Esophagus muscularis mucosa (tissue), 4 donors: ENCODE measurements around the gene SRPRA. TPM values are rescaled to one million over a fixed set of nuclear protein-coding genes. Genes with fewer than 3 reads are reported as not detected.

Experiments
- DNase-seq: peaks from one replicate; pipeline ENCODE4 v3.0.0-alpha.2; 2017; ENCODE audit errors: extremely low spot score
- H3K27ac ChIP-seq, 4 donors: fragments of 200-600 bp; sonication (generic); replicated peaks in 1 of 4; 1 replicate in 3 of 4; 2 replicates in 1 of 4; pipeline ENCODE4 v1.5.1; 2016 to 2019; ENCODE audit warnings: mild to moderate bottlenecking in 1 of 4
- H3K27me3 ChIP-seq, 4 donors: fragments of 200-600 bp; sonication (generic); one replicate each; pipeline versions ENCODE4 v1.5.1 to v1.6.0; 2016 to 2019
- H3K36me3 ChIP-seq, 4 donors: fragments of 200-600 bp; sonication (generic); one replicate each; pipeline ENCODE4 v1.5.1; 2016 to 2019
- H3K4me1 ChIP-seq, 4 donors: fragments of 200-600 bp; sonication (generic); one replicate each; pipeline ENCODE4 v1.5.1; 2016 to 2019
- H3K4me3 ChIP-seq, 4 donors: fragments of 200-600 bp; sonication (generic); 1 replicate in 2 of 4; 2 replicates in 2 of 4; pipeline ENCODE4 v1.5.1; 2016 to 2019; ENCODE audit warnings: mild to moderate bottlenecking in 4 of 4, moderate library complexity in 1 of 4
- H3K9me3 ChIP-seq, 4 donors: fragments of 200-600 bp; sonication (generic); 1 replicate in 3 of 4; 2 replicates in 1 of 4; pipeline ENCODE4 v1.5.1; 2016 to 2019
- EP300 ChIP-seq: sonication (generic); formaldehyde crosslinking; IDR thresholded peaks from one replicate; pipeline ENCODE4 v1.6.1; 2017; ENCODE audit warnings: antibody characterized with exemption
- POLR2A ChIP-seq: fragments of 450-650 bp; IDR thresholded peaks from one replicate; pipeline ENCODE4 v1.6.1; 2017; ENCODE audit warnings: antibody characterized with exemption, moderate library complexity, mild to moderate bottlenecking, low read depth
- POLR2AphosphoS5 ChIP-seq, 2 donors: sonication (generic); formaldehyde crosslinking; IDR thresholded peaks; one replicate each; pipeline ENCODE4 v1.6.1; 2017; ENCODE audit warnings: antibody characterized with exemption in 2 of 2
- WGBS: methylation state at CpG from one replicate; pipeline ENCODE4 v1.1.5; 2018; 5-methylcytosine and 5-hydroxymethylcytosine counted together
- intact Hi-C: fragments of 100-400 bp; cut with DNase I; formaldehyde crosslinking; loops from one replicate; pipeline ENCODE4 v1.15.1; 2023
- total RNA-seq, 4 donors: library from RNA; depleted of rRNA; stranded (reverse); fragments of >200 nt; gene quantifications; one replicate each; pipeline versions ENCODE4 v1.1.0 to v1.2.1, GENCODE V29; 2016
- TF ChIP-seq, protein P1 (sequence below), 3 experiments: fragments of 200-600 bp in 2 of 3; fragments of 450-650 bp in 1 of 3; sonication (generic) in 2 of 3; IDR thresholded peaks; one replicate each; pipeline ENCODE4 v1.5.1; 2017 to 2019; ENCODE audit warnings: antibody characterized with exemption in 3 of 3, mild to moderate bottlenecking in 2 of 3, moderate library complexity in 1 of 3

SRPRA gene
- total RNA-seq, 4 donors from 2014 or later: 52.7 to 82.0 (median 77.7) TPM

DNA sequence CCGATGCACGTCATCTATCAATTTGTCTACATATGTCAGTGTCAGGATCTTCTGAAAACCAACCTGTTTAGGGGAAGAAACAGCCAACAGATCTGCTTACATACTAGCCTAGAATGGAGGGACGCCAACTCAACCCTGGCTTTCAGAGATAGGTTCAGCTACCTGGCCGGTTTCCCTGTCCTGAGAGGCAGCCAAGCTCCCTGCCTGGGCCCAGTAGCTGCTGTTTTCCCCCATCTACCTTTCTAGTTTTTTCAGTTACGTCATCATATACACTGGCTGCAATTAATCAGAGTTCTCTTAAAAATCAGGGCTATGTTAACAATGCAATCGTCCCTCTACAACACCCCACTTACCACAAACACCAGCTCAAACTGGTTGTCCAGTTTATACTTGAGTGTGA, 1.0 kb downstream of the SRPRA start:
- Histone ChIP-seq H3K9me3 (no peaks in the 10 kb centered on the region), H3K27ac (peak overlapping the region; percentile 87 to 95 (median 91)), H3K27me3 (no peaks in the 10 kb centered on the region), H3K4me3 (peak overlapping the region; percentile 69 to 92 (median 84)), H3K36me3 (peaks cover 42 to 53% (median 48%) of the 10 kb centered on the region in 4 donors), H3K4me1 (peaks cover 18 to 34% (median 21%) of the 10 kb centered on the region in 4 donors)
- intact Hi-C loops: loop anchor here (5.0 kb wide), 1 partner anchor 55 kb away; the partner anchor contains the start of genes FAM118B and RPUSD4
- TF ChIP-seq POLR2A: no peak
- no peak for TF ChIP-seq EP300
- TF ChIP-seq, protein P1, sequence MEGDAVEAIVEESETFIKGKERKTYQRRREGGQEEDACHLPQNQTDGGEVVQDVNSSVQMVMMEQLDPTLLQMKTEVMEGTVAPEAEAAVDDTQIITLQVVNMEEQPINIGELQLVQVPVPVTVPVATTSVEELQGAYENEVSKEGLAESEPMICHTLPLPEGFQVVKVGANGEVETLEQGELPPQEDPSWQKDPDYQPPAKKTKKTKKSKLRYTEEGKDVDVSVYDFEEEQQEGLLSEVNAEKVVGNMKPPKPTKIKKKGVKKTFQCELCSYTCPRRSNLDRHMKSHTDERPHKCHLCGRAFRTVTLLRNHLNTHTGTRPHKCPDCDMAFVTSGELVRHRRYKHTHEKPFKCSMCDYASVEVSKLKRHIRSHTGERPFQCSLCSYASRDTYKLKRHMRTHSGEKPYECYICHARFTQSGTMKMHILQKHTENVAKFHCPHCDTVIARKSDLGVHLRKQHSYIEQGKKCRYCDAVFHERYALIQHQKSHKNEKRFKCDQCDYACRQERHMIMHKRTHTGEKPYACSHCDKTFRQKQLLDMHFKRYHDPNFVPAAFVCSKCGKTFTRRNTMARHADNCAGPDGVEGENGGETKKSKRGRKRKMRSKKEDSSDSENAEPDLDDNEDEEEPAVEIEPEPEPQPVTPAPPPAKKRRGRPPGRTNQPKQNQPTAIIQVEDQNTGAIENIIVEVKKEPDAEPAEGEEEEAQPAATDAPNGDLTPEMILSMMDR (IDR thresholded peaks at IDR 0.05): no peak
- no peak for TF ChIP-seq POLR2AphosphoS5 (IDR thresholded peaks at IDR 0.05)
- no peak for DNase-seq
- WGBS: 81% methylated on average over 6 of the region's 6 CpGs

DNA sequence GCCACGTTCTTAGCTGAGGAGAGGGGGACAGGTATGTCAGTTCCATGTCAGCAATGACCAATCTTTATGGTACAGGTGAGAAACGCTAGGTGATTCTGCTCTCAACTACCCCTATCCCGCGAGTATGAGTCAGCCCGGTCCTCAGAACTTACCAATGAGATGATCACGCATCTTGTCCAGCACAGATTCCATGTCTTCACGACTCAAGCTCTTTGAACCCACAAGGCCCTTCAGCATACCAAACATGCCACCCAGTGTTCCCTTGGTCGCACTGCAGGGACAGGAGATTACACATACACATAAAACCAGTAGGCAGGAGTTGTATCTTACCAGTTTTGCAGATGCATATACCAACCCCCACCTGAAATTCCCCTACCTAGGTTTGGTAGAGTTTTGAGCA, 2.9 kb downstream of the SRPRA start:
- Histone ChIP-seq H3K9me3 (no peaks in the 10 kb centered on the region), H3K36me3 (peaks cover 42 to 66% (median 62%) of the 10 kb centered on the region in 4 donors), H3K4me3 (no peak overlapping the region), H3K27me3 (no peaks in the 10 kb centered on the region), H3K27ac (no peak overlapping the region), H3K4me1 (peaks cover 18 to 30% (median 23%) of the 10 kb centered on the region in 4 donors)
- no peak for DNase-seq
- intact Hi-C loops: loop anchor here (5.0 kb wide), 1 partner anchor 54 kb away; the partner anchor contains the start of genes FAM118B and RPUSD4
- TF ChIP-seq POLR2AphosphoS5 (IDR thresholded peaks at IDR 0.05) (no peak), POLR2A (no peak), EP300 (no peak)
- TF ChIP-seq, protein P1 (IDR thresholded peaks at IDR 0.05): no peak
- WGBS: 72% methylated on average over 8 of the region's 8 CpGs

DNA sequence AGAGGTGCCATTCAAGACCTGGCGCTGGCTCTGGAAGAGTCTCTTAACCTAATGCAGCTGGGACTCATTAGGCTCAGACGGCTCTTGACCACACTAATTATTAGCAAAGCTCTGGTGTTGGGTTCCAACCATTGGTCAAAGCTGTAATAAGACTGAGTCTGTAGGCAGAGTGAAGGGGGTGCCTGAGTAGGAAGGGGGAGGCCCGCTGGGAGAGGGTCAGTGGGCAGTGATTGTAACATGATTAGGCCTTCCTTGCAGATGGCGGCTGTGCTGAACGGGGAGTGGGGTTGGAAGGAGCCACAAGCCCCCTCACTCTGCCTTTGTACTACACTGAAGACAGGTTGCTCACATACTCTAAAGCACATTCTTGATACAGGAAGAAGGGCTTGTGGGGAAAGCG, 5.2 kb downstream of the SRPRA start:
- no peak overlapping the region for H3K27ac ChIP-seq
- H3K36me3 ChIP-seq: peaks cover 42 to 70% (median 64%) of the 10 kb centered on the region in 4 donors
- WGBS: 88% methylated on average over 6 of the region's 6 CpGs
- TF ChIP-seq POLR2A (no peak), EP300 (no peak)
- TF ChIP-seq, protein P1 (IDR thresholded peaks at IDR 0.05): no peak
- H3K4me3 ChIP-seq: no peak overlapping the region
- no peaks in the 10 kb centered on the region for H3K27me3 ChIP-seq
- intact Hi-C loops: no loop called here
- H3K4me1 ChIP-seq: peaks cover 9 to 15% (median 13%) of the 10 kb centered on the region in 4 donors
- H3K9me3 ChIP-seq: no peaks in the 10 kb centered on the region
- DNase-seq: no peak

DNA sequence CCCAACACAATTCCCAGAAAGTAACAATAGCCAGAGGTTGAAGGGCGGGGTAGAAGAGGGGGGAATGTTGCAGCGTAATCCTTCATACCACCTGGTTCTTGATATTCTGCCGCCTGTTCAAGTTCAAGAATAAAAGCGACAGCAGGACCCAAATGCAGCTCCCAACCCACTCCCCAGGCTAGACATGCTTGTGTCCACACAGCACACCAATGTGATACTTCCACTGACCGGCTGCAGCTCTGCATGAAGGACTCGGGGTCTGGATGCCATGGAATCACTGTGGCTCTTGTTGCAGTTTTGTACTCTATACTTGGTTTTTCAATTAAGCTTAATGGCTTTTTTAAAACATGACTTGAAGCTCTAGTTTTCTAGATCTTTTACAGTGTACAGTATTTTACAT, 6.5 kb downstream of the SRPRA start:
- DNase-seq: no peak
- Histone ChIP-seq H3K4me1 (peaks cover 0 to 4% (median 3%) of the 10 kb centered on the region in 4 donors), H3K27ac (no peak overlapping the region), H3K27me3 (no peaks in the 10 kb centered on the region), H3K4me3 (no peak overlapping the region), H3K9me3 (no peaks in the 10 kb centered on the region), H3K36me3 (peaks cover 42 to 78% (median 69%) of the 10 kb centered on the region in 4 donors)
- intact Hi-C loops: no loop called here
- TF ChIP-seq POLR2AphosphoS5 (IDR thresholded peaks at IDR 0.05) (no peak), POLR2A (no peak), EP300 (no peak)
- TF ChIP-seq, protein P1 (IDR thresholded peaks at IDR 0.05): no peak
- WGBS: 96% methylated on average over 6 of the region's 6 CpGs

DNA sequence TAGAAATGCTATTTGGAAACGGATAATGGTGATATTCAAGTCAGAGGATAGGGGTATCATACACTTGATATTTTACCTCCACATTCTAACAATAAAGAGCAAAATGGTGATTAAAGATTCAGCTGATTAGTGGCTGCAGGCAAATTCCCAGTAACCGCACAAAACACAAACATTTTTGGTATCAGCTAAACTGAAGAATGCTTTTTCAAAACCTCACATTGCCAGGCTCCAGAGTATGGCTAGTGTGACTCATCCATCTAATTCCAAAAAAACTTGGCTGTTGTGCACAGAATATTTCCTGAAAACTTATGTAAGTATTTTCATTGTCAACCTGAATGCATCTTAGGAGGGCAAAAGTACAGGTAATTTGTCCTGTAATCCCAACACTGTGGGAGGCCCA, 10.9 kb downstream of the SRPRA start:
- H3K27ac ChIP-seq: no peak overlapping the region
- H3K4me1 ChIP-seq: peaks cover 0 to 4% (median 0%) of the 10 kb centered on the region in 4 donors
- TF ChIP-seq POLR2A (no peak), POLR2AphosphoS5 (IDR thresholded peaks at IDR 0.05) (no peak), EP300 (no peak)
- TF ChIP-seq, protein P1 (IDR thresholded peaks at IDR 0.05): no peak
- H3K4me3 ChIP-seq: no peak overlapping the region
- WGBS: 94% methylated on average over 2 of the region's 2 CpGs
- intact Hi-C loops: no loop called here
- no peaks in the 10 kb centered on the region for H3K27me3 ChIP-seq
- no peaks in the 10 kb centered on the region for H3K9me3 ChIP-seq
- no peak for DNase-seq
- peaks cover 0 to 73% (median 54%) of the 10 kb centered on the region in 4 donors for H3K36me3 ChIP-seq
